ENCODE measurements around the gene VRK1.

The VRK1 gene

GRCh38 chr14:96776791-96777190 lies 20.4 kb upstream of the VRK1 start:
- Mint-ChIP-seq H3K4me3 (no peak overlapping the region), H3K36me3 (ENCODE audit: low read depth) (no peaks in the 10 kb centered on the region), H3K9me3 (no peaks in the 10 kb centered on the region), H3K27me3 (peaks cover 3% of the 10 kb centered on the region), H3K27ac (no peak overlapping the region), H3K4me1 (no peaks in the 10 kb centered on the region)
- ATAC-seq: no peak
- no peak for DNase-seq

DNA sequence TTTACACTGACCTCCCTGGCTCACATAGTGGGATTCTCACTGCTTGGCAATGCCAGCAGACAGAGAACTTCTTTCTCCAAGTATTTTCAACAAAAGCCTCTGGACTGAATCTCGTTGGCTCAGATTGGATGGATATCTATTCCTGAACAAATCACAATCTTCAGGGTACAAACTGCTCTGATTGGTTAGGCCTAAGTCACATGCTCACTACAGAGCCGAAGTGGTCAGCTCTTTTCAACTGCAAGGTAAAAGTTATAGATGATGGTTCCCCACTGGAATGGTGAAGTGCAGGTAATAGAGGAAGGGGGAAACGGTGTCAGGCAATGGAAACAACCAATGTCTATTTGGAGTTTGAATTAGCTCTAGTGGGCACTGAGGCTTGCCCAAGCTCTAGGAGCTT lies 16.7 kb upstream of the VRK1 start:
- H3K27ac Mint-ChIP-seq: no peak overlapping the region
- H3K9me3 Mint-ChIP-seq: no peaks in the 10 kb centered on the region
- ATAC-seq: no peak
- H3K4me3 Mint-ChIP-seq: no peak overlapping the region
- H3K27me3 Mint-ChIP-seq: peaks cover 5% of the 10 kb centered on the region
- H3K36me3 Mint-ChIP-seq (ENCODE audit: low read depth): no peaks in the 10 kb centered on the region
- no peak for DNase-seq
- H3K4me1 Mint-ChIP-seq: no peaks in the 10 kb centered on the region

- DNase-seq: no peak
- no peaks in the 10 kb centered on the region for H3K4me1 Mint-ChIP-seq
- H3K4me3 Mint-ChIP-seq: no peak overlapping the region
- peaks cover 11% of the 10 kb centered on the region for H3K27me3 Mint-ChIP-seq
- H3K36me3 Mint-ChIP-seq (ENCODE audit: low read depth): no peaks in the 10 kb centered on the region
- ATAC-seq: no peak
- H3K9me3 Mint-ChIP-seq: no peaks in the 10 kb centered on the region
- H3K27ac Mint-ChIP-seq: no peak overlapping the region
These were observed 15.8 kb upstream of the VRK1 start for GRCh38 chr14:96781371-96781770.

GRCh38 chr14:96782436-96782835 lies 14.7 kb upstream of the VRK1 start:
- H3K9me3 Mint-ChIP-seq: no peaks in the 10 kb centered on the region
- ATAC-seq (no peak), DNase-seq (no peak)
- H3K36me3 Mint-ChIP-seq (ENCODE audit: low read depth): no peaks in the 10 kb centered on the region
- no peaks in the 10 kb centered on the region for H3K4me1 Mint-ChIP-seq
- H3K27ac Mint-ChIP-seq: no peak overlapping the region
- peaks cover 11% of the 10 kb centered on the region for H3K27me3 Mint-ChIP-seq
- H3K4me3 Mint-ChIP-seq: no peak overlapping the region

- Mint-ChIP-seq H3K27me3 (peaks cover 11% of the 10 kb centered on the region), H3K9me3 (no peaks in the 10 kb centered on the region), H3K36me3 (ENCODE audit: low read depth) (no peaks in the 10 kb centered on the region), H3K4me3 (no peak overlapping the region), H3K4me1 (no peaks in the 10 kb centered on the region), H3K27ac (no peak overlapping the region)
- no peak for ATAC-seq
- DNase-seq: no peak
These were observed 13.9 kb upstream of the VRK1 start for GRCh38 chr14:96783043-96783914.

- no peaks in the 10 kb centered on the region for H3K4me1 Mint-ChIP-seq
- no peak overlapping the region for H3K27ac Mint-ChIP-seq
- ATAC-seq (no peak), DNase-seq (no peak)
- no peaks in the 10 kb centered on the region for H3K9me3 Mint-ChIP-seq
- no peaks in the 10 kb centered on the region for H3K36me3 Mint-ChIP-seq (ENCODE audit: low read depth)
- H3K4me3 Mint-ChIP-seq: no peak overlapping the region
- H3K27me3 Mint-ChIP-seq: peaks cover 11% of the 10 kb centered on the region
These were observed 13.3 kb upstream of the VRK1 start for GRCh38 chr14:96783915-96784224.

DNA sequence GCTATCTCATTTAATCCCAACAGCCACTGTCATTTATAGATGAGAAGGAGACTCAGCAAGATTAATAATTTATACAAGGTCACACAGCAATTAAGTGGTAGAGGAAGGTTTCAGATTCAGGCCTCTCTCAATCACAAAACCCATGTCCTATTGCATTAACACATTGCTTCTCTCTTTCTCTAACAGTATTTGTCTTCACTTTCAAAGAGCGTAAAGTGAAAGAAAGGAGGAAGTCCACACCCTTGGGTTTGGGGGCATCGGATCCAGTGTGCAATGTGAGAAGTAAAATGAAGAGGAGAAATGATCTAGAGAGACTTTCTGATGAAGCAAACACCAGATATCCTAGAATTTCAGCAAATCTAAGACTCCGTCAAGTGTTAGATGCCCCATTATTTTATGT lies 7.0 kb upstream of the VRK1 start:
- no peak for ATAC-seq
- no peak overlapping the region for H3K27ac Mint-ChIP-seq
- H3K27me3 Mint-ChIP-seq: peaks cover 18% of the 10 kb centered on the region
- H3K4me1 Mint-ChIP-seq: no peaks in the 10 kb centered on the region
- no peak for DNase-seq
- H3K4me3 Mint-ChIP-seq: no peak overlapping the region
- H3K9me3 Mint-ChIP-seq: no peaks in the 10 kb centered on the region
- H3K36me3 Mint-ChIP-seq (ENCODE audit: low read depth): no peaks in the 10 kb centered on the region

DNA sequence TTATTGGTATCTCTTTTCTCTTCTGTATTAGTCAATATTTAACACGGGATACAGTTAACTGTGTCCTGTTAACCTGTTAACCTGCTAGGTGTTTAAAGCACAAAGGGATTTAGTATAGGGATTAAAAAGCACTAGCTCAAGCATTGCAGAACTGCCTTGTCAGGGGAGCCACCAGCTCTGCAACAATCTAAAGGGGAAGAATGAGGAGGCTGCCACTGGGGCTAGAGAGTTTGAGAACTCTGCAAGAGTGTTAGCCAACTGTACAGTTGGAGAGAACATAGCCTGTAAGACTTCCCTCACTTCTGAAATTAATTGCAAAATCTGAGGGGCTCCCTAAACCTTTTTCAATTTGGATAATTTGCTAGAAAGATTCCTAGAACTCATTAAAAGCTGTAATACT lies 6.5 kb upstream of the VRK1 start:
- DNase-seq: no peak
- Mint-ChIP-seq H3K9me3 (no peaks in the 10 kb centered on the region), H3K27me3 (peaks cover 16% of the 10 kb centered on the region), H3K4me1 (no peaks in the 10 kb centered on the region), H3K36me3 (ENCODE audit: low read depth) (no peaks in the 10 kb centered on the region), H3K4me3 (no peak overlapping the region), H3K27ac (no peak overlapping the region)
- ATAC-seq: no peak

DNA sequence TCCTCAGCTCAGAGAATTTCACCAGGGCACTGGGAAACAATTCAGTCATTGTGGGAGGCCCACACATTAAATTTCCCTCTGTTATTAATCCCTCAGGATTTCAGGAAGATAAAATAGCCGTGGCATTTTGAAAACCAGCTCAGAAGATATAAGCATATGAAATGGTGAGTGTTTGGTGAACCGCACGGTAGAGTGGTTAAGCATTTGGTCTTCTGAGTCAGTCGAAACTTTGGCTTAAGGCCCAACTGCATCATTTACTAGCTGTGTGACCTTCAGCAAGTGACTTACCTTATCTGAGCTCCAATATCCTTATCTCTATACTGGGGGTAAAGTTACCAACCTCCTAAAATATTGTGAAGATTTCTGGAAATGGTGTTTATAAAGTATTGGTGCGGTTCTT lies 5.2 kb upstream of the VRK1 start:
- ATAC-seq (no peak), DNase-seq (no peak)
- Mint-ChIP-seq H3K9me3 (no peaks in the 10 kb centered on the region), H3K27ac (no peak overlapping the region), H3K4me1 (peaks cover 4% of the 10 kb centered on the region), H3K27me3 (peaks cover 11% of the 10 kb centered on the region), H3K4me3 (no peak overlapping the region), H3K36me3 (ENCODE audit: low read depth) (no peaks in the 10 kb centered on the region)

DNA sequence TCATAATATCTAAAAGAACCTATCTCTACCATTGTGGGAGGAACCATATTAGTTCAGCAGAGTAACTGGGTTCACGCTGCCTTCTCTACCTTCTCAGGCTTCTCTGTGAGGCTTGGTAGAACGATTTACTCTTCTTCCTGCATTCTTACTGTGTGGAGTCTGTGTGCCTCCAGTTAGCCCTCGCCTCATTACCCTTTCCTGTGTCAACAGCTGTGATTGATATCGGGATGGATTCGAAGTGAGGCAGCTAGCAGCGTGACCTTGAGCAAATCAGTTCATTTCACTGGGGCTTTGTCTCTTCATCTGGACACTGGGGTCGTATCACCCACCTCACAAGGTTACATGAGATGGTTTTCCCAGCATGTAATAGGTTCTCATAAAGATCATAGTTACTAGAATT lies 4.6 kb upstream of the VRK1 start:
- peaks cover 4% of the 10 kb centered on the region for H3K4me1 Mint-ChIP-seq
- peaks cover 11% of the 10 kb centered on the region for H3K27me3 Mint-ChIP-seq
- no peak overlapping the region for H3K4me3 Mint-ChIP-seq
- ATAC-seq (no peak), DNase-seq (no peak)
- H3K9me3 Mint-ChIP-seq: no peaks in the 10 kb centered on the region
- H3K27ac Mint-ChIP-seq: no peak overlapping the region
- no peaks in the 10 kb centered on the region for H3K36me3 Mint-ChIP-seq (ENCODE audit: low read depth)

- H3K4me3 Mint-ChIP-seq: no peak overlapping the region
- no peaks in the 10 kb centered on the region for H3K36me3 Mint-ChIP-seq (ENCODE audit: low read depth)
- ATAC-seq: no peak
- no peak for DNase-seq
- H3K27ac Mint-ChIP-seq: no peak overlapping the region
- H3K27me3 Mint-ChIP-seq: peaks cover 11% of the 10 kb centered on the region
- H3K4me1 Mint-ChIP-seq: peaks cover 9% of the 10 kb centered on the region
- H3K9me3 Mint-ChIP-seq: no peaks in the 10 kb centered on the region
These were observed 3.6 kb upstream of the VRK1 start for GRCh38 chr14:96793547-96793946.

- Mint-ChIP-seq H3K36me3 (ENCODE audit: low read depth) (peaks cover 5% of the 10 kb centered on the region), H3K4me3 (no peak overlapping the region), H3K27ac (no peak overlapping the region), H3K27me3 (peaks cover 11% of the 10 kb centered on the region), H3K9me3 (no peaks in the 10 kb centered on the region), H3K4me1 (peaks cover 18% of the 10 kb centered on the region)
- ATAC-seq (no peak), DNase-seq (no peak)
These were observed 1.9 kb upstream of the VRK1 start for GRCh38 chr14:96795109-96795828.

- H3K27ac Mint-ChIP-seq: peak overlapping the region; percentile 86
- H3K4me1 Mint-ChIP-seq: peaks cover 22% of the 10 kb centered on the region
- peaks cover 11% of the 10 kb centered on the region for H3K27me3 Mint-ChIP-seq
- DNase-seq: peak; percentile 38
- H3K9me3 Mint-ChIP-seq: no peaks in the 10 kb centered on the region
- peaks cover 9% of the 10 kb centered on the region for H3K36me3 Mint-ChIP-seq (ENCODE audit: low read depth)
- ATAC-seq: peak; percentile 28
- peak overlapping the region; percentile 92 for H3K4me3 Mint-ChIP-seq
These were observed 584 bp downstream of the VRK1 start for GRCh38 chr14:96797582-96798349.

- no peak for ATAC-seq
- Mint-ChIP-seq H3K27me3 (peaks cover 6% of the 10 kb centered on the region), H3K4me3 (peak overlapping the region; percentile 92), H3K36me3 (ENCODE audit: low read depth) (peaks cover 10% of the 10 kb centered on the region), H3K27ac (no peak overlapping the region), H3K9me3 (no peaks in the 10 kb centered on the region), H3K4me1 (peaks cover 32% of the 10 kb centered on the region)
- no peak for DNase-seq
These were observed 1.8 kb downstream of the VRK1 start for GRCh38 chr14:96798956-96799355.

All from activated naive CD8-positive, alpha-beta T cell treated with anti-CD3 and anti-CD28 coated beads, Interleukin-2, amount 50 U/mL, for 24 hours (primary cell).